ENCODE data around the gene FXYD1.

DNA sequence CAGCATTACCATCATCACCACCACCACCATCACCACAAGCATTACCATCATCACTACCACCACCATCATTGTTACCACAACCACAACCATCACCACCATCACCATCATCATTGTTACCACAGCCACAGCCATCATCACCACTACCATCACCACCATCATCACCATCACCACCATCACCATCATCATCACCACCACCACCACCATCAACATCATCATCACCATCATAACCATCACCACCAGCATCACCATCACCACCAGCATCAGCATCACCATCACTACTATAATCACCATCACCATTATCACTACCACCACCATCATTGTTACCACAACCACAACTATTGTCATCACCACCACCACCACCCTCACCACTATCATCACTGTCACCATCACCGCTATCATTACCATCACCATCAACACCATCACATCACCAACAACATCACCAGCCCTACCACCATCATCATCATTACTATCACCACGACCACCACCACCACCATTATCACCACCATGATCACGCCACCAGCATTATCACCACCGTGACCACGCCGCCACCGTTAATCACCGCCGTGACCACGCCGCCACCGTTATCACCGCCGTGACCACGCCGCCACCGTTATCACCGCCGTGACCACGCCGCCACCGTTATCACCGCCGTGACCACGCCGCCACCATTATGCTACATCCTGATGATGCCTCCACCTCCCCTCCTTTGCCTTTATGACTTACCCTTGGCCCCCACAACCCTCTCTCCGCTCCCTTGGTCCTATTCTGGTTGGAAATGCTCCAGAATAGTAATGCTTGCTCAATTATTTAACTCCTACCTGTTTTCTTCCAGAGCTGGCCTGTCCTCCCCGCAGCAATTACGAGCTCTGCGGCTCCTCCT, 33.0 kb upstream of the FXYD1 start:
- TF ChIP-seq CTCF (IDR thresholded peaks at IDR 0.05; ENCODE audit: insufficient read depth, low read length): no peak
- TF ChIP-seq REST (IDR thresholded peaks at IDR 0.05; ENCODE audit: insufficient replicate concordance, low read depth): no peak
